Measurements from ENCODE around the gene RPTOR. TPM values are rescaled to one million over a fixed set of nuclear protein-coding genes. Genes with fewer than 3 reads are reported as not detected.

RPTOR gene
- total and polyA plus RNA-seq, 10 of the 15 experiments (the other 5 are each of a cell fraction or from before 2014, with no cell fraction given): 0.18 to 32.1 (median 7.8) TPM

- no peak for TF ChIP-seq BCLAF1 (IDR thresholded peaks at IDR 0.05)
- TF ChIP-seq CTCF (IDR thresholded peaks at IDR 0.05 in 2 of 3, conservative IDR thresholded peaks at IDR 0.05 in 1 of 3; ENCODE audit: control insufficient read depth in 2 of 3, extremely low read depth in 1 of 3, insufficient read depth in 1 of 3, low read depth in 3 of 3, low read length in 3 of 3): peak; percentile 41 to 44 (median 41); a peak in 5 of 6 replicates
- TF ChIP-seq TARDBP (IDR thresholded peaks at IDR 0.05; ENCODE audit: borderline replicate concordance): 0 out of 2 replicates have a peak, but pooled peaks have one; percentile 7
- peak; percentile 74 for TF ChIP-seq CHD2 (IDR thresholded peaks at IDR 0.05; ENCODE audit: borderline replicate concordance, low read depth, low read length)
- no peak for TF ChIP-seq POLR2AphosphoS2 (IDR thresholded peaks at IDR 0.05; ENCODE audit: low read depth, low read length)
- TF ChIP-seq NR2F1 (conservative IDR thresholded peaks at IDR 0.05): no peak
- no peak for TF ChIP-seq RB1 (IDR thresholded peaks at IDR 0.05; ENCODE audit: borderline replicate concordance)
- peak; percentile 92; the same call in 1 of the 2 replicates for TF ChIP-seq CBX5 (IDR thresholded peaks at IDR 0.05; ENCODE audit: low read depth)
- peak; percentile 59; the same call in 1 of the 2 replicates for TF ChIP-seq MXI1 (IDR thresholded peaks at IDR 0.05; ENCODE audit: low read depth, low read length)
- peak; percentile 86; the same call in 1 of the 2 replicates for TF ChIP-seq MAX (IDR thresholded peaks at IDR 0.05; ENCODE audit: low read depth, low read length)
- peak; percentile 77 for TF ChIP-seq GATAD2B (conservative IDR thresholded peaks at IDR 0.05; ENCODE audit: low read depth)
- peak; percentile 87 for TF ChIP-seq RELB (IDR thresholded peaks at IDR 0.05; ENCODE audit: low read depth)
- 0 out of 2 replicates have a peak, but pooled peaks have one; percentile 45 for TF ChIP-seq ZBED1 (IDR thresholded peaks at IDR 0.05; ENCODE audit: borderline replicate concordance)
- TF ChIP-seq ATF2 (IDR thresholded peaks at IDR 0.05; ENCODE audit: low read length): peak; percentile 79
- TF ChIP-seq RUNX3 (IDR thresholded peaks at IDR 0.05; ENCODE audit: low read length): peak; percentile 89
- no peak for TF ChIP-seq USF2 (IDR thresholded peaks at IDR 0.05; ENCODE audit: borderline replicate concordance, low read depth, low read length)
- TF ChIP-seq BCL3 (IDR thresholded peaks at IDR 0.05; ENCODE audit: borderline replicate concordance, insufficient read depth, low read depth, low read length, poor library complexity, severe bottlenecking): peak; percentile 85
Observed at GRCh38 chr17:80737106-80738019, 192.7 kb downstream of the RPTOR start (continued).
